ENCODE measurements around the gene FAM53A. TPM values are rescaled to one million over a fixed set of nuclear protein-coding genes. Genes with fewer than 3 reads are reported as not detected.
A peak's percentile ranks its signal among the peaks of the same experiment; 100 is the strongest.

The FAM53A gene
- total RNA-seq, 4 donors from 2014 or later, result 1.3 to 3.2 TPM; not detected in 2

DNA sequence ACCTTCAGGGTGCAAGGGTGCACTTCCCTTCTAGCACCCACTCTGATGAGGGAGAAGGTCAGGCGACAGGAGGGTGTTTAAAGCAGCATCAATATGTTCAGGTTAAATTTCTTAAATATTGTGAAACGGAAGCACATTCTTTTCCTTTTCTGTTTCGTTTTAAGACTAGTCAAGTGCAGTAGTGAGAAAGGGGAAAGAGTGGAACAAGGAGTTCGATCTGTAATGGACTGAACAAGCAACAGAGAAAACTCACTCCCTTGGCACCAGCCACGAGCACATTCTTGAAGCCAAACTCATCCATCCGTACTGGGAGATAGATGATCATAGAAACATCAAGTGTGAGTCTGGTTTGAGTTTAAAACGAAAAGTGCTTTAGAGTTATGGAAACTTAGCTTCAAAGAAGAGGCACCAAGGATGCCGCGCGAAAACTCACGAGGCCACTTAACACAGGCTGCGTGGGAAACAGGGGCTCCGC is 815 bp downstream of the FAM53A start:
- DNase-seq, result peak; percentile 58 to 65
- Histone ChIP-seq H3K36me3 (no peaks in the 10 kb centered on the region), H3K27me3 (no peaks in the 10 kb centered on the region), H3K4me1 (peaks cover 0 to 8% of the 10 kb centered on the region in 2 donors), H3K9me3 (no peaks in the 10 kb centered on the region), H3K4me3 (peak overlapping the region; percentile 63 to 91), H3K27ac (peak overlapping the region; percentile 82 to 84)
- intact Hi-C loops (cut with DNase I; ENCODE audit: low total_unique reads), result no loop called here
- no peak for TF ChIP-seq POLR2A (IDR thresholded peaks at IDR 0.05)
- no peak for TF ChIP-seq CTCF (IDR thresholded peaks at IDR 0.05)

GRCh38 chr4:1682860-1683259 is 1.3 kb downstream of the FAM53A start:
- Histone ChIP-seq H3K36me3 (no peaks in the 10 kb centered on the region), H3K27me3 (no peaks in the 10 kb centered on the region), H3K4me3 (peak overlapping the region in 1 of 2 donors; percentile 91), H3K4me1 (peaks cover 0 to 8% of the 10 kb centered on the region in 2 donors), H3K9me3 (no peaks in the 10 kb centered on the region), H3K27ac (peak overlapping the region; percentile 82 to 84)
- no peak for DNase-seq
- TF ChIP-seq POLR2A (IDR thresholded peaks at IDR 0.05), result no peak
- TF ChIP-seq CTCF (IDR thresholded peaks at IDR 0.05), result no peak
- intact Hi-C loops (cut with DNase I; ENCODE audit: low total_unique reads), result no loop called here

DNA sequence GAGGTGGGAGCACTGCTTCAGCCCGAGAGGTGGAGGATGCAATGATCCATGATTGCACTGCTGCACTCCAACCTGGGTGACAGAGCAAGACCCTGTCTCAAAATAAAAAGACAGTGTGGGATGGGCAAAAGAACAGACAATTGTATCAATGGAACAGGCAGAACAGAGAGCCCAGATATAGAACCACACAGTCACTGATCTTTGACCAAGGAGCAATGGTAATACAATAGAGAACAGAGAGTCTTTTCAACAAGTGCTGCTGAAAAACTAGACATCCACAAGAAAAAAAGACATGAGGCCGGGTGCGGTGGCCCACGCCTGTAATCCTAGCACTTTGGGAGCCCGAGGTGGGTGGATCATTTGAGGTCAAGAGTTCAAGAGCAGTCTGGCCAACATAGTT is 5.9 kb downstream of the FAM53A start:
- Histone ChIP-seq H3K36me3 (no peaks in the 10 kb centered on the region), H3K27me3 (no peaks in the 10 kb centered on the region), H3K4me1 (no peaks in the 10 kb centered on the region), H3K9me3 (no peaks in the 10 kb centered on the region), H3K27ac (no peak overlapping the region), H3K4me3 (no peak overlapping the region)
- no peak for DNase-seq
- TF ChIP-seq CTCF (IDR thresholded peaks at IDR 0.05) (no peak), POLR2A (IDR thresholded peaks at IDR 0.05) (no peak)
- intact Hi-C loops (cut with DNase I; ENCODE audit: low total_unique reads), result no loop called here

DNA sequence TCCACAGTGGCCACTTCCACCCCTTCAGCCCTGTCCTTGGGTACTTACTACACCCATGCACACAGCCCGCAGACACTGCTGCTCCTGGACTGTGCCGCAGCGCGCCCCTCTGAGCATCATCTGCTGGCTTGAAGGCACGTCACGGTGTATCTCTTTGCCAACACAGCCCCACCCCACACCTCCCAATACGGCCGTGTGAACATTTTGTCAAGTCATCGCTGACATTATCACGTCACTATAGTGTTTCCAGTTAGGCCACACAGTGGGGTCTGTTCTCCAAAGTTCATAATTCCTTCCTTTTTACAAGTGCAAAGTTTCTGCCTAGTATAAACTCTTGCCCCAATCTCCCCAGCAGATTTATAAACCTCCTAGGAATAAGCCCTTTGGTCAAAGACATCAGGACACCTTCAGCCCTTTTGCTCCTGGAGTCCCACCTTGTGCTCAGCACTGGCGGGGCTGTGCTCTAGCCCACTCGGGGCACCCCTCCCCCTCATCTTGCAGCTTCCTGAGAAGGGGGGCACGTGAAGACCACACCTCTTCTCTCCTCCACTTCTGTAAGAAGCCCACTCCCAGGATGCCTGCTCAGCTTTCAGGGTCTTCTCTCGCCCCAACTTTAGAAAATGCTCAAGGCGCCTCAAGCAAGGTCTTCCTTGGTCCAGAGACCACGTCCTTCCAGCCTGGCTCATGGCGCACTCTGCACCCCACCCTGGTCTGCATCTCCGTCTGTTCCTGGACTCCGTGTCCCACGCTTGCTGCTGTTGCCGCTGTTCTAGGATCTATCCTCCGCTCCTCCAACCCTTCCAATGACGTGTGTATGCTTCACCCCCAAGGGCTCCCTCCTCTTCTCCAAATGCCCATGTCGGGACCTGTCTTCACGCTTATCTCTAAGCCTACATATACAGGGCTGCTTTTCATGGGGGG is 7.2 kb downstream of the FAM53A start:
- no peak for TF ChIP-seq POLR2A (IDR thresholded peaks at IDR 0.05)
- TF ChIP-seq CTCF (IDR thresholded peaks at IDR 0.05), result no peak
- no peaks in the 10 kb centered on the region for H3K36me3 ChIP-seq

GRCh38 chr4:1675802-1676137 is 8.3 kb downstream of the FAM53A start:
- no peaks in the 10 kb centered on the region for H3K36me3 ChIP-seq
- TF ChIP-seq CTCF (IDR thresholded peaks at IDR 0.05), result no peak
- no peak for TF ChIP-seq POLR2A (IDR thresholded peaks at IDR 0.05)
- no peaks in the 10 kb centered on the region for H3K4me1 ChIP-seq
- H3K9me3 ChIP-seq, result no peaks in the 10 kb centered on the region
- DNase-seq, result no peak
- H3K4me3 ChIP-seq, result no peak overlapping the region
- no peak overlapping the region for H3K27ac ChIP-seq
- intact Hi-C loops (cut with DNase I; ENCODE audit: low total_unique reads), result no loop called here
- H3K27me3 ChIP-seq, result no peaks in the 10 kb centered on the region

More for the DNA sequence above, 7.2 kb downstream of the FAM53A start:
- no peak for DNase-seq
- no peaks in the 10 kb centered on the region for H3K4me1 ChIP-seq
- intact Hi-C loops (cut with DNase I; ENCODE audit: low total_unique reads), result no loop called here
- no peak overlapping the region for H3K4me3 ChIP-seq
- no peaks in the 10 kb centered on the region for H3K9me3 ChIP-seq
- no peak overlapping the region for H3K27ac ChIP-seq
- H3K27me3 ChIP-seq, result no peaks in the 10 kb centered on the region
